Measurements from ENCODE around the gene GABARAP. TPM values are rescaled to one million over a fixed set of nuclear protein-coding genes. Genes with fewer than 3 reads are reported as not detected.

The GABARAP gene
- total and polyA plus RNA-seq, 2 experiments from 2014 or later: 517 to 772 TPM

GRCh38 chr17:7217113-7217987 is 24.9 kb downstream of the GABARAP start:
- no peak for TF ChIP-seq CTCF (IDR thresholded peaks at IDR 0.05; ENCODE audit: low read depth, low read length)
- Histone ChIP-seq H3K9me3 (ENCODE audit: low read depth) (no peaks in the 10 kb centered on the region), H3K27ac (peak overlapping the region; percentile 81), H3K36me3 (peaks cover 4% of the 10 kb centered on the region), H3K27me3 (no peaks in the 10 kb centered on the region), H3K4me3 (peak overlapping the region; percentile 61), H3K4me1 (ENCODE audit: low read depth) (peaks cover 33% of the 10 kb centered on the region)
- DNase-seq (ENCODE audit: low read depth in 1 of 2, low spot score in 1 of 2): peak; percentile 79 to 90

- H3K27ac ChIP-seq: peak overlapping the region; percentile 81
- H3K27me3 ChIP-seq: no peaks in the 10 kb centered on the region
- DNase-seq (ENCODE audit: low read depth in 1 of 2, low spot score in 1 of 2): no peak
- H3K4me1 ChIP-seq (ENCODE audit: low read depth): peaks cover 40% of the 10 kb centered on the region
- no peak for TF ChIP-seq CTCF (IDR thresholded peaks at IDR 0.05; ENCODE audit: low read depth, low read length)
- H3K9me3 ChIP-seq (ENCODE audit: low read depth): no peaks in the 10 kb centered on the region
- no peaks in the 10 kb centered on the region for H3K36me3 ChIP-seq
- peak overlapping the region; percentile 61 for H3K4me3 ChIP-seq
Measured at GRCh38 chr17:7216242-7217112, 25.8 kb downstream of the GABARAP start.

- DNase-seq (ENCODE audit: low read depth in 1 of 2, low spot score in 1 of 2): no peak
- H3K36me3 ChIP-seq: no peaks in the 10 kb centered on the region
- no peaks in the 10 kb centered on the region for H3K27me3 ChIP-seq
- H3K4me1 ChIP-seq (ENCODE audit: low read depth): peaks cover 43% of the 10 kb centered on the region
- H3K4me3 ChIP-seq: peak overlapping the region; percentile 61
- H3K27ac ChIP-seq: peak overlapping the region; percentile 81
- H3K9me3 ChIP-seq (ENCODE audit: low read depth): no peaks in the 10 kb centered on the region
- no peak for TF ChIP-seq CTCF (IDR thresholded peaks at IDR 0.05; ENCODE audit: low read depth, low read length)
Measured at GRCh38 chr17:7215652-7216180, 26.5 kb downstream of the GABARAP start.

GRCh38 chr17:7215136-7215638 is 27.1 kb downstream of the GABARAP start:
- no peak for DNase-seq (ENCODE audit: low read depth in 1 of 2, low spot score in 1 of 2)
- H3K9me3 ChIP-seq (ENCODE audit: low read depth): no peaks in the 10 kb centered on the region
- peak overlapping the region; percentile 81 for H3K27ac ChIP-seq
- peak overlapping the region; percentile 10 for H3K4me3 ChIP-seq
- H3K27me3 ChIP-seq: no peaks in the 10 kb centered on the region
- H3K36me3 ChIP-seq: no peaks in the 10 kb centered on the region
- peaks cover 38% of the 10 kb centered on the region for H3K4me1 ChIP-seq (ENCODE audit: low read depth)
- no peak for TF ChIP-seq CTCF (IDR thresholded peaks at IDR 0.05; ENCODE audit: low read depth, low read length)
